Hepatocyte (in vitro differentiated cells): Measurements from ENCODE around the gene SH3PXD2A. TPM values are rescaled to one million over a fixed set of nuclear protein-coding genes. Genes with fewer than 3 reads are reported as not detected.

Source experiments
- DNase-seq: peaks from one replicate; pipeline ENCODE4 v3.0.0-alpha.2; 2016; ENCODE audit warnings: low spot score
- H2AFZ ChIP-seq: fragments of 200-600 bp; sonication (generic); 2 replicates; pipeline ENCODE4 v1.6.0; 2016; ENCODE audit warnings: antibody characterized with exemption, mild to moderate bottlenecking
- H3K27ac ChIP-seq: fragments of 200-600 bp; sonication (generic); 2 replicates; pipeline ENCODE4 v1.5.1; 2016; ENCODE audit warnings: mild to moderate bottlenecking
- H3K27me3 ChIP-seq: fragments of 200-600 bp; sonication (generic); 2 replicates; pipeline ENCODE4 v1.6.1; 2016
- H3K36me3 ChIP-seq: fragments of 200-600 bp; sonication (generic); replicated peaks from 2 replicates; pipeline ENCODE4 v1.5.1; 2016; ENCODE audit warnings: low read depth; ENCODE audit not compliant: insufficient read depth
- H3K4me1 ChIP-seq: fragments of 200-600 bp; sonication (generic); 2 replicates; pipeline ENCODE4 v1.5.1; 2016; ENCODE audit warnings: mild to moderate bottlenecking, moderate library complexity; ENCODE audit not compliant: insufficient read depth
- H3K4me2 ChIP-seq: fragments of 200-600 bp; sonication (generic); 2 replicates; pipeline ENCODE4 v1.6.0; 2016
- H3K4me3 ChIP-seq: fragments of 200-600 bp; sonication (generic); 2 replicates; pipeline ENCODE4 v1.5.1; 2016; ENCODE audit warnings: mild to moderate bottlenecking
- H3K79me2 ChIP-seq: fragments of 200-600 bp; sonication (generic); 2 replicates; pipeline ENCODE4 v1.6.0; 2017; ENCODE audit warnings: mild to moderate bottlenecking
- H3K9me2 ChIP-seq: fragments of 200-600 bp; sonication (generic); replicated peaks from 2 replicates; pipeline ENCODE4 v1.6.0; 2017; ENCODE audit warnings: mild to moderate bottlenecking; ENCODE audit not compliant: insufficient read depth
- H3K9me3 ChIP-seq: fragments of 200-600 bp; sonication (generic); 2 replicates; pipeline ENCODE4 v1.5.1; 2016; ENCODE audit warnings: low read depth, mild to moderate bottlenecking
- H4K20me1 ChIP-seq: fragments of 200-600 bp; sonication (generic); 2 replicates; pipeline ENCODE4 v1.6.0; 2016; ENCODE audit warnings: mild to moderate bottlenecking; ENCODE audit not compliant: insufficient read depth, poor library complexity, severe bottlenecking
- EZH2 ChIP-seq: fragments of 200-600 bp; sonication (generic); IDR thresholded peaks from 2 replicates; pipeline ENCODE4 v1.6.1; 2016; ENCODE audit warnings: antibody characterized with exemption, mild to moderate bottlenecking, borderline replicate concordance
- EZH2phosphoT487 ChIP-seq: fragments of 200-600 bp; sonication (generic); IDR thresholded peaks from one replicate; pipeline ENCODE4 v1.6.1; 2018; ENCODE audit warnings: antibody characterized with exemption, mild to moderate bottlenecking, low read depth, moderate library complexity; ENCODE audit not compliant: unreplicated experiment, severe bottlenecking
- WGBS: methylation state at CpG from one replicate; pipeline ENCODE4 v1.1.6; 2016; ENCODE audit warnings: low lambda C conversion rate; ENCODE audit errors: missing lambda C conversion rate; 5-methylcytosine and 5-hydroxymethylcytosine counted together
- polyA plus RNA-seq: library from polyadenylated mRNA; unstranded; fragments of >200 nt; fragmentation: Nextera tagmentation; extraction: Ambion mirVana; gene quantifications from 2 replicates; pipeline ENCODE4 v1.2.1, GENCODE V29; 2016
- total RNA-seq: library from RNA; depleted of rRNA; stranded (reverse); fragments of >200 nt; gene quantifications from 2 replicates; pipeline ENCODE4 v1.2.3, GENCODE V29; 2014
- TF ChIP-seq, protein P1 (sequence below): fragments of 200-600 bp; sonication (generic); IDR thresholded peaks from 2 replicates; pipeline ENCODE4 v1.5.1; 2016; ENCODE audit warnings: antibody characterized with exemption, mild to moderate bottlenecking; ENCODE audit not compliant: poor library complexity

The SH3PXD2A gene
- total and polyA plus RNA-seq, 2 experiments from 2014 or later: 8.4 to 13.6 TPM

DNA sequence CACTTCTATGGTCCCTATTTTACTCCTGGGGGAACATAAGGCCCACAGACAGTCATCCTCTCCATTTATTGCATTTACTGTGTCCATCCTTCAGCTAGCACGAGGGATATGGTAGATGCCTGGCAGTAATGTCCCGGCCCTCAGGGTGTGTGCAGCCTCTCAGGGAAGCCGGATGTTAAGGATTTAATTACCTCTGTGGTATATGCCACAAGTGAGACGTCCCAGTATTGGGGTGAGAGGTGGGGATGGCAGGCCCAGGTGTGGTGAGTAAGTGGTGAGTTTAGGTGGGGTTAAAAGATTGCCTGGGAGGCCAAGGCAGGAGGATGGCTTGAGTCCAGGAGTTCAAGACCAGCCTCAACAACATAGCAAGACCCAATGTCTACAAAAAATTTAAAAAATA, 144.9 kb downstream of the SH3PXD2A start:
- no peak overlapping the region for H3K27ac ChIP-seq
- no peaks in the 10 kb centered on the region for H3K27me3 ChIP-seq
- no peaks in the 10 kb centered on the region for H3K36me3 ChIP-seq
- no peak overlapping the region for H3K4me2 ChIP-seq
- no peak for DNase-seq
- WGBS: 83% methylated on average over 4 of the region's 4 CpGs
- H3K9me3 ChIP-seq: no peaks in the 10 kb centered on the region
- H3K4me3 ChIP-seq: no peak overlapping the region
- H3K9me2 ChIP-seq: no peaks in the 10 kb centered on the region
- TF ChIP-seq EZH2: no peak
- H3K79me2 ChIP-seq: no peaks in the 10 kb centered on the region
- no peaks in the 10 kb centered on the region for H4K20me1 ChIP-seq
- no peak overlapping the region for H2AFZ ChIP-seq
- H3K4me1 ChIP-seq: no peaks in the 10 kb centered on the region

DNA sequence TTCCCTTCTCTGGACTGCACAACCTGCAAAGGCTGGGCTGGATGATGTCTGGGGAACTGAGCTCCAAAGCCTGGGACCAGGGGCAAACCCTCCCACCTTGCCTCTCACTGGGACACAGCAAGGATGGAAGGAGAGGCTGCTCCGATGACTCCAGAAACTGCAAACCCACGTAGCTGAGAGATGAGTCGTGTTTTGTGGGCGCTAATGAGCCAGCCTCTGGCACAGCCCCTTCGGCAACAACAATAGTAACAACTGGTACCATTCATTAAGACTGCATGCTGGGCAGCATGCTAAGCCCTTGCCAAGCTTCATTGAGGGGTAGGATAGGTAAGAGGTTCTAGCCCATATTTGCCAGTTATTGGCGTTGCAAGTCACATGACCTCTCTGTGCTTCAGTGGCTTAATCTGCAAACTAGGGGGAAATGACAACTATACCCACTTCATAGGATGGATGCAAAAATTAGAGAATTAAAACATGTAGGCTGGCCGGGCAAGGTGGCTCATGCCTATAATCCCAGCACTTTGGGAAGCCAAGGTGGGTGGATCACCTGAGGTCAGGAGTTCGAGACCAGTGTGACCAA, 145.9 kb downstream of the SH3PXD2A start:
- WGBS: 91% methylated on average over 8 of the region's 8 CpGs
- no peak for DNase-seq
- H3K9me2 ChIP-seq: no peaks in the 10 kb centered on the region
- H3K79me2 ChIP-seq: no peaks in the 10 kb centered on the region
- no peaks in the 10 kb centered on the region for H3K36me3 ChIP-seq
- H4K20me1 ChIP-seq: no peaks in the 10 kb centered on the region
- no peaks in the 10 kb centered on the region for H3K4me1 ChIP-seq
- no peak overlapping the region for H3K4me3 ChIP-seq
- no peaks in the 10 kb centered on the region for H3K9me3 ChIP-seq
- TF ChIP-seq, protein P1, sequence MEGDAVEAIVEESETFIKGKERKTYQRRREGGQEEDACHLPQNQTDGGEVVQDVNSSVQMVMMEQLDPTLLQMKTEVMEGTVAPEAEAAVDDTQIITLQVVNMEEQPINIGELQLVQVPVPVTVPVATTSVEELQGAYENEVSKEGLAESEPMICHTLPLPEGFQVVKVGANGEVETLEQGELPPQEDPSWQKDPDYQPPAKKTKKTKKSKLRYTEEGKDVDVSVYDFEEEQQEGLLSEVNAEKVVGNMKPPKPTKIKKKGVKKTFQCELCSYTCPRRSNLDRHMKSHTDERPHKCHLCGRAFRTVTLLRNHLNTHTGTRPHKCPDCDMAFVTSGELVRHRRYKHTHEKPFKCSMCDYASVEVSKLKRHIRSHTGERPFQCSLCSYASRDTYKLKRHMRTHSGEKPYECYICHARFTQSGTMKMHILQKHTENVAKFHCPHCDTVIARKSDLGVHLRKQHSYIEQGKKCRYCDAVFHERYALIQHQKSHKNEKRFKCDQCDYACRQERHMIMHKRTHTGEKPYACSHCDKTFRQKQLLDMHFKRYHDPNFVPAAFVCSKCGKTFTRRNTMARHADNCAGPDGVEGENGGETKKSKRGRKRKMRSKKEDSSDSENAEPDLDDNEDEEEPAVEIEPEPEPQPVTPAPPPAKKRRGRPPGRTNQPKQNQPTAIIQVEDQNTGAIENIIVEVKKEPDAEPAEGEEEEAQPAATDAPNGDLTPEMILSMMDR: no peak
- TF ChIP-seq EZH2phosphoT487 (no peak), EZH2 (no peak)
- no peak overlapping the region for H3K4me2 ChIP-seq
- H3K27ac ChIP-seq: no peak overlapping the region
- no peak overlapping the region for H2AFZ ChIP-seq
- no peaks in the 10 kb centered on the region for H3K27me3 ChIP-seq

DNA sequence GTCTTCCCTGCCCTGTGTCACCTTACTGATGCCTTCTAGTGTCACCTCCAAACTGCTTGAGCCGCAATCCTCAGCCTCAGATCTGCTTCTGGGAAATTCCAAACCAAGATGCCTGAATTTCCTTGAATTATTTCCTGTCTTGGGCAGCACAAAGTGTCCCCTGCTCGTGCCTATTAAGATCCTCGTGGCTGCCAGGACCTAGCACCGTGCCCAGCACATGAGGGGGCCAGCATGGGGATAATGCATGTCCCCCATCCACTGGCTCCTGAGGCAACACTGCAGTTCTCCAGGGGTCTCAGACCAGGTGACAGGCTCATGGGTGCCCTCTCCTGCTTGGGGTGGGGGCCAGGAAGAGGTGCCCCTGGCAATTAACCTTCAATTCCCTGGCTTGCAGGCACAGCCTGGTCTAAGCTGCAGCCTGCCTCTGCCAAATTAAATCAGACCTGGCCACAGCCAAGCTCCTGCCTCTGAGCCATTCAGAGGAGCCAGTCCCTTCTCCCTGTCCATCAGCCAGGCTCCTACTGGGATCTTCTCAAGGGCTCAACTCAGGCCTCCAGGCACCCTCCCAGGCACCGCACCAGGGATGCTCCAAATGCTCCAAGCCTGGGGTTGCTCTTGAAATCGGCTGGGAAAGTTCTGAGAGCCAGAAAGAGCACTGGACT, 146.6 kb downstream of the SH3PXD2A start:
- H3K79me2 ChIP-seq: no peaks in the 10 kb centered on the region
- no peak overlapping the region for H3K27ac ChIP-seq
- no peak for TF ChIP-seq EZH2
- TF ChIP-seq EZH2phosphoT487: no peak
- TF ChIP-seq, protein P1: no peak

DNA sequence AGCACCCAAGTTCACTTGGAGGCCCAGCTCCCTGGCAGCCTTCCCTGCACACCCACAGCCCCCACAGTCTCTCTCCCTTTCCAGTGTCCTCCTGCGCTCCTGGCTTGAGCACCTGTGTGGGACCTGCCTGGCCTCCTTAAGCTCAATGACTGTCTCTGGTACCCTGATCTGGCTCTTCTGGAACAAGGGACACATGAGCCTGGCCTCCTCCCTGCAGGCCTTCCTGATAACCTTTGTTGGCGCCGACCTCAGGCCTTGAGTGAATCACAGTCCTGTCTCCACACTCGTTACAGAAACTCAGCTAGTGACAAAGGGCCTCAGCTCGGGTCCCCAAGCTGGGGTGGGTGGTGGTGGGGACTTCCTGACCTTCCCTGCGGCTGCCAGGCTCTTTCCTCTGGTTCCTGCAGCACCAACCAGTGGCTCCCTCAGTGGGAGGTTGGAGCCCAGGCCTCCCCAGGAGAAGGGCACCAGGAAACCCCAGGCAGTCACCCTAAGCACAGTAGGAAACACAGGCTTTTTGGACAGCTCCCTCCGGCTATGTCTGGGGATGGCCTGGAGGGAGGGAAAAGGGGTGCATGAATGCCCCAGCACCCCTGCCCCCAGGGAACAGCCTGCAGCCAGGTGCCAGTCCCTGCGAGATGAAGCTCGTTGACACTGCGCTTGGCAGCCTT, 147.3 kb downstream of the SH3PXD2A start:
- WGBS: 89% methylated on average over 10 of the region's 10 CpGs
- H3K27me3 ChIP-seq: no peaks in the 10 kb centered on the region

More for the DNA sequence above, 146.6 kb downstream of the SH3PXD2A start:
- 93% methylated on average over 6 of the region's 6 CpGs for WGBS
- Histone ChIP-seq H3K36me3 (no peaks in the 10 kb centered on the region), H3K9me3 (no peaks in the 10 kb centered on the region), H3K4me1 (no peaks in the 10 kb centered on the region), H2AFZ (no peak overlapping the region), H3K27me3 (no peaks in the 10 kb centered on the region), H3K4me2 (no peak overlapping the region), H3K4me3 (no peak overlapping the region), H3K9me2 (no peaks in the 10 kb centered on the region), H4K20me1 (no peaks in the 10 kb centered on the region)
- DNase-seq: no peak

More for the DNA sequence above, 147.3 kb downstream of the SH3PXD2A start:
- Histone ChIP-seq H3K9me2 (no peaks in the 10 kb centered on the region), H3K36me3 (no peaks in the 10 kb centered on the region), H3K4me3 (no peak overlapping the region), H3K79me2 (no peaks in the 10 kb centered on the region), H4K20me1 (no peaks in the 10 kb centered on the region), H3K4me2 (no peak overlapping the region), H3K9me3 (no peaks in the 10 kb centered on the region), H3K27ac (no peak overlapping the region), H3K4me1 (no peaks in the 10 kb centered on the region), H2AFZ (no peak overlapping the region)
- DNase-seq: no peak
- TF ChIP-seq EZH2 (no peak), EZH2phosphoT487 (no peak)
- TF ChIP-seq, protein P1: no peak
